Endothelial cell of umbilical vein (primary cell): Measurements from ENCODE around the gene SPANXN2. TPM values are rescaled to one million over a fixed set of nuclear protein-coding genes. Genes with fewer than 3 reads are reported as not detected.

Experiments used
- BruUV-seq: library from RNA; stranded (reverse); fragments of 400-500 nt; replicated peaks from 2 replicates; lab custom pipeline; 2021; lab: Mats Ljungman, UMichigan
- CTCF ChIA-PET: fragments of 300-600, 350-600 bp; sonication (Branson Sonifier 250); formaldehyde crosslinking; loops from one replicate; lab custom pipeline; 2021; ENCODE audit warnings: antibody characterized with exemption, inconsistent platforms; lab: Charles Lee
- POLR2A ChIA-PET: fragments of 300-600, 350-600 bp; sonication (Branson Sonifier 250); formaldehyde crosslinking; loops from one replicate; lab custom pipeline; 2021; ENCODE audit warnings: antibody characterized with exemption, inconsistent platforms; lab: Charles Lee
- DNase-seq: peaks from one replicate; pipeline ENCODE4 v3.0.0-alpha.2; 2011; ENCODE audit warnings: low read depth, low spot score
- FAIRE-seq: peaks from 2 replicates; lab custom pipeline; 2011; peaks lifted over from hg19 to GRCh38; lab: Jason Lieb, UNC
- H2AFZ ChIP-seq: 2 replicates; pipeline ENCODE4 v1.6.0; 2012; ENCODE audit warnings: low read depth, low read length, control low read depth, inconsistent platforms
- H3K27ac ChIP-seq: 2 replicates; pipeline ENCODE4 v1.5.1; 2011; ENCODE audit warnings: low read depth, mild to moderate bottlenecking, control low read depth, low read length, moderate library complexity; ENCODE audit not compliant: insufficient read depth
- H3K27me3 ChIP-seq, 2 experiments: 2 replicates each; pipeline versions ENCODE4 v1.6.0 to v1.6.1; 2011; ENCODE audit warnings: low read length in 2 of 2, mixed read lengths in 1 of 2; ENCODE audit not compliant: control insufficient read depth in 2 of 2, insufficient read depth in 2 of 2
- H3K36me3 ChIP-seq, 2 experiments: 2 replicates in 1 of 2; 3 replicates in 1 of 2; pipeline ENCODE4 v1.5.1; 2011; ENCODE audit warnings: low read length in 2 of 2, mild to moderate bottlenecking in 1 of 2, moderate library complexity in 1 of 2; ENCODE audit not compliant: control insufficient read depth in 2 of 2, insufficient read depth in 2 of 2; ENCODE audit errors: extremely low read depth in 1 of 2
- H3K4me1 ChIP-seq: 3 replicates; pipeline ENCODE4 v1.5.1; 2011; ENCODE audit warnings: mild to moderate bottlenecking, low read length; ENCODE audit not compliant: control insufficient read depth, insufficient read depth; ENCODE audit errors: extremely low read depth
- H3K4me2 ChIP-seq: 2 replicates; pipeline ENCODE4 v1.6.1; 2011; ENCODE audit warnings: low read length, control low read depth, mixed read lengths; ENCODE audit not compliant: insufficient read depth
- H3K4me3 ChIP-seq, 3 experiments: fragments of 200-600 bp in 1 of 3; sonication (generic), shearing (Covaris generic) in 1 of 3; replicated peaks in 1 of 3; 2 replicates each; pipeline ENCODE4 v1.5.1; 2011 to 2016; ENCODE audit warnings: control low read depth in 3 of 3, low read length in 3 of 3, mild to moderate bottlenecking in 2 of 3, inconsistent platforms in 1 of 3, low read depth in 1 of 3, moderate library complexity in 1 of 3; ENCODE audit not compliant: insufficient read depth in 1 of 3
- H3K79me2 ChIP-seq: 2 replicates; pipeline ENCODE4 v1.6.0; 2012; ENCODE audit warnings: low read length, inconsistent platforms; ENCODE audit not compliant: control insufficient read depth, insufficient read depth
- H3K9ac ChIP-seq: replicated peaks from 2 replicates; pipeline ENCODE3; 2011; ENCODE audit warnings: low read length, control low read depth; ENCODE audit not compliant: insufficient read depth; ENCODE audit errors: extremely low read depth
- H3K9me1 ChIP-seq: replicated peaks from 3 replicates; pipeline ENCODE4 v1.6.0; 2011; ENCODE audit warnings: mild to moderate bottlenecking, low read length; ENCODE audit not compliant: control insufficient read depth, insufficient read depth; ENCODE audit errors: extremely low read depth
- H3K9me3 ChIP-seq: replicated peaks from 2 replicates; pipeline ENCODE4 v1.5.1; 2012; ENCODE audit warnings: low read length, inconsistent platforms; ENCODE audit not compliant: control insufficient read depth, insufficient read depth
- H4K20me1 ChIP-seq: replicated peaks from 2 replicates; pipeline ENCODE3; 2011; ENCODE audit warnings: mild to moderate bottlenecking, low read length; ENCODE audit not compliant: control insufficient read depth, insufficient read depth; ENCODE audit errors: extremely low read depth
- CTCF ChIP-seq, 2 donors: IDR thresholded peaks; 1 replicate in 1 of 2; 2 replicates in 1 of 2; pipeline ENCODE4 v1.5.1; 2011; ENCODE audit warnings: low read length in 2 of 2, mild to moderate bottlenecking in 2 of 2, moderate library complexity in 2 of 2, control low read depth in 1 of 2, inconsistent platforms in 1 of 2, low read depth in 1 of 2; ENCODE audit not compliant: insufficient read depth in 1 of 2; ENCODE audit errors: extremely low read depth in 1 of 2
- EZH2 ChIP-seq: IDR thresholded peaks from 2 replicates; pipeline ENCODE4 v1.6.1; 2012; ENCODE audit warnings: borderline replicate concordance, low read depth, mild to moderate bottlenecking, moderate library complexity, low read length, inconsistent platforms; ENCODE audit not compliant: severe bottlenecking
- FOS ChIP-seq: IDR thresholded peaks from 2 replicates; pipeline ENCODE4 v1.6.1; 2011; ENCODE audit warnings: mild to moderate bottlenecking, low read length, moderate library complexity, borderline replicate concordance; ENCODE audit not compliant: insufficient read depth
- GATA2 ChIP-seq: IDR thresholded peaks from 2 replicates; pipeline ENCODE4 v1.7.0; 2011; ENCODE audit warnings: low read depth, mild to moderate bottlenecking, moderate library complexity, mixed read lengths, low read length; ENCODE audit not compliant: insufficient read length, insufficient read depth
- JUN ChIP-seq: IDR thresholded peaks from 2 replicates; pipeline ENCODE4 v1.6.1; 2011; ENCODE audit warnings: borderline replicate concordance, low read depth; ENCODE audit not compliant: insufficient read length, insufficient read depth
- MAX ChIP-seq: IDR thresholded peaks from 2 replicates; pipeline ENCODE4 v1.6.1; 2011; ENCODE audit not compliant: insufficient read depth, insufficient read length
- MYC ChIP-seq: IDR thresholded peaks from one replicate; pipeline ENCODE4 v1.6.1; 2011; ENCODE audit warnings: mild to moderate bottlenecking, low read depth, low read length
- POLR2A ChIP-seq: IDR thresholded peaks from 2 replicates; pipeline ENCODE4 v1.6.1; 2012; ENCODE audit warnings: low read depth, mild to moderate bottlenecking, control low read depth, low read length
- POLR2AphosphoS5 ChIP-seq: IDR thresholded peaks from 2 replicates; pipeline ENCODE4 v1.6.1; 2012; ENCODE audit warnings: low read depth, mild to moderate bottlenecking, control low read depth, low read length, moderate library complexity; ENCODE audit not compliant: insufficient read depth
- dilution Hi-C: fragments of 300-500 bp; cut with MboI; formaldehyde crosslinking; loops from one replicate; pipeline ENCODE4 v1.15.0; 2019; ENCODE audit warnings: low sequenced_read_pairs; ENCODE audit not compliant: extremely low pct_ligation_motif_present
- intact Hi-C: fragments of 100-400 bp; cut with micrococcal nuclease; formaldehyde crosslinking; loops from one replicate; pipeline ENCODE4 v1.10.0; 2022
- polyA plus RNA-seq, 4 experiments: library from polyadenylated mRNA; depleted of rRNA in 3 of 4; stranded (reverse) in 3 of 4; unstranded in 1 of 4; fragments of >200 nt; gene quantifications; 2 replicates each; pipeline versions ENCODE4 v1.2.1 to v1.2.3, GENCODE V29; 2011 to 2012; ENCODE audit warnings: missing spikeins in 1 of 4
- total RNA-seq: library from RNA; stranded (reverse); gene quantifications from 2 replicates; pipeline ENCODE4 v1.2.3, GENCODE V29; 2021

The SPANXN2 gene
- total and polyA plus RNA-seq, 2 donors (not counting 3 experiments of a cell fraction or from before 2014, with no cell fraction given), result not detected

GRCh38 chrX:143726296-143726695 lies 5.7 kb upstream of the SPANXN2 start:
- BruUV-seq, result no TSS peak
- dilution Hi-C loops, result no loop called here

More at GRCh38 chrX:143726296-143726695, 5.7 kb upstream of the SPANXN2 start:
- Histone ChIP-seq H3K27me3 (no peaks in the 10 kb centered on the region), H3K4me2 (no peak overlapping the region), H3K9me3 (no peaks in the 10 kb centered on the region), H3K4me1 (no peaks in the 10 kb centered on the region), H3K79me2 (no peaks in the 10 kb centered on the region), H3K4me3 (no peak overlapping the region), H3K27ac (no peak overlapping the region), H4K20me1 (no peaks in the 10 kb centered on the region), H2AFZ (no peak overlapping the region), H3K9ac (no peak overlapping the region), H3K36me3 (no peaks in the 10 kb centered on the region), H3K9me1 (no peaks in the 10 kb centered on the region)
- no peak for FAIRE-seq
- TF ChIP-seq CTCF (IDR thresholded peaks at IDR 0.05; ENCODE audit: extremely low read depth in 1 of 2, insufficient read depth in 1 of 2, low read depth in 1 of 2, low read length in 2 of 2) (no peak), GATA2 (no peak), POLR2AphosphoS5 (no peak), JUN (no peak), MYC (no peak), POLR2A (no peak), MAX (no peak), FOS (no peak), EZH2 (no peak)
- no peak for DNase-seq
- intact Hi-C loops, result no loop called here
- ChIA-PET POLR2A (no interaction called here), CTCF (no interaction called here)
